GM10248 (cell line): Measurements from ENCODE around the gene CYTH4.
A peak's percentile ranks its signal among the peaks of the same experiment; 100 is the strongest.

ENCODE experiments used
- CTCF ChIA-PET: fragments of 300-600 bp; sonication (Branson Sonifier 250); formaldehyde crosslinking; extraction: SDS; loops from one replicate; lab custom pipeline; 2021; ENCODE audit warnings: antibody characterized with exemption; lab: Yijun Ruan, JAX
- POLR2A ChIA-PET: fragments of 350-650 bp; sonication (Branson Sonifier 250); formaldehyde crosslinking; extraction: SDS; loops from one replicate; lab custom pipeline; 2020; ENCODE audit warnings: antibody characterized with exemption; lab: Yijun Ruan, JAX
- DNase-seq: peaks from one replicate; pipeline ENCODE4 v3.0.0; 2012; ENCODE audit errors: extremely low spot score
- TF ChIP-seq, protein P1 (sequence below): IDR thresholded peaks from 2 replicates; pipeline ENCODE4 v1.5.1; 2012; ENCODE audit warnings: mild to moderate bottlenecking, low read depth; ENCODE audit errors: extremely low read depth, missing control alignments, control extremely low read depth

Gene CYTH4

DNA sequence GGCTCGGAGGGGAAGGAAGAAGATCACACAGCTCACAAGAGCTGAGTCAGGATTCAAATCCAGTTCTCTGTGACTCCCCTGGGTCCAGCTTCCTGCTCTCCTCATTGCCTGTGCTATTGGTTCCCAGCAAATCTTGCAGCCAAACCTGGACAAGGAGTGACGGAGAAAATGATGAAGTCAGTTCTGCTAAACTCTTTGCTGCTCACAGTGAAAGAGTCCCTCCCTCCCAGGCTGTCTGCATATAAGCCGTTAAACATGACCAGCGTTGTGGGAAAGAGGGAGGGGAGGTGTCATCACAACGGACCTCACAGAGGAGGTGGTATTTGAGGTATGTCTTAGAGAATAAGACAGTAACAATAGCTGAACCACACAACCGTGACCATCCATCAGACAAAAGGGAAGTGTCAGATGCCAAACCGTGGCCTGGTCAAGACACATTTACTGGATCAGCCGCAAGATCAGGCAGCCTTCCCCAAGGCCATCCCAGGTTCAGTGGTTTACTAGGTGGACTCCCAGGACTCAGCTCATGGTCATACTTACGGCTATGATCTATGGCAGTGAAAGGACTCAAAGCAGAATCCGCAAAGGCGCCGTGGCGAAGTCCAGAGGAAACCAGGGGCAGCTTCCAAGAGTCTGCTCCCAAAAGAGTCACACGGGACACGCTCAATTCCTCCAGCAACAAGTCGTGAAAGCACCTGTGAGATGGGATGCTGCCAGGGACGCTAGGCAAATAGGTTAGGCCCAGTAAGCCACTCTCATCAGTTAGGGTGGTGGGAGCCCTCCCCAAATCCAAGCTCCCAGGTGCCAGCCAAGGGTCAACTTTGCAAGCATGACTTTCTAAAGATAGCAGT lies 2.8 kb upstream of the CYTH4 start:
- TF ChIP-seq, protein P1, sequence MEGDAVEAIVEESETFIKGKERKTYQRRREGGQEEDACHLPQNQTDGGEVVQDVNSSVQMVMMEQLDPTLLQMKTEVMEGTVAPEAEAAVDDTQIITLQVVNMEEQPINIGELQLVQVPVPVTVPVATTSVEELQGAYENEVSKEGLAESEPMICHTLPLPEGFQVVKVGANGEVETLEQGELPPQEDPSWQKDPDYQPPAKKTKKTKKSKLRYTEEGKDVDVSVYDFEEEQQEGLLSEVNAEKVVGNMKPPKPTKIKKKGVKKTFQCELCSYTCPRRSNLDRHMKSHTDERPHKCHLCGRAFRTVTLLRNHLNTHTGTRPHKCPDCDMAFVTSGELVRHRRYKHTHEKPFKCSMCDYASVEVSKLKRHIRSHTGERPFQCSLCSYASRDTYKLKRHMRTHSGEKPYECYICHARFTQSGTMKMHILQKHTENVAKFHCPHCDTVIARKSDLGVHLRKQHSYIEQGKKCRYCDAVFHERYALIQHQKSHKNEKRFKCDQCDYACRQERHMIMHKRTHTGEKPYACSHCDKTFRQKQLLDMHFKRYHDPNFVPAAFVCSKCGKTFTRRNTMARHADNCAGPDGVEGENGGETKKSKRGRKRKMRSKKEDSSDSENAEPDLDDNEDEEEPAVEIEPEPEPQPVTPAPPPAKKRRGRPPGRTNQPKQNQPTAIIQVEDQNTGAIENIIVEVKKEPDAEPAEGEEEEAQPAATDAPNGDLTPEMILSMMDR, result no peak
- no peak for DNase-seq
- CTCF ChIA-PET, result interaction anchor here (1.0 to 2.4 kb wide), 6 partner anchors 12 to 288 kb away, joined by 3 to 9 read pairs (median 4); no protein-coding TSS in a partner anchor
- POLR2A ChIA-PET, result no interaction called here

- CTCF ChIA-PET, result interaction anchor here (1.3 to 1.4 kb wide), 2 partner anchors 14 to 50 kb away, joined by 3 to 8 read pairs; no protein-coding TSS in a partner anchor
- TF ChIP-seq, protein P1, result no peak
- no peak for DNase-seq
- POLR2A ChIA-PET, result interaction anchor here (1.2 kb wide), 1 partner anchor 15 kb away, joined by 3 read pairs; no protein-coding TSS in a partner anchor
These were observed 1.6 kb upstream of the CYTH4 start for GRCh38 chr22:37280718-37281117.

GRCh38 chr22:37281195-37281594 lies 1.1 kb upstream of the CYTH4 start:
- TF ChIP-seq, protein P1, result no peak
- POLR2A ChIA-PET, result interaction anchor here (1.2 kb wide), 1 partner anchor 15 kb away, joined by 3 read pairs; no protein-coding TSS in a partner anchor
- CTCF ChIA-PET, result interaction anchor here (0.7 to 1.6 kb wide), 6 partner anchors 9 to 50 kb away, joined by 3 to 8 read pairs (median 4); no protein-coding TSS in a partner anchor
- DNase-seq, result no peak

GRCh38 chr22:37281646-37282384 lies 493 bp upstream of the CYTH4 start:
- TF ChIP-seq, protein P1, result no peak
- CTCF ChIA-PET, result interaction anchor here (0.7 to 2.2 kb wide), 8 partner anchors 10 to 49 kb away, joined by 3 to 9 read pairs (median 4); no protein-coding TSS in a partner anchor
- POLR2A ChIA-PET, result interaction anchor here (1.2 kb wide), 1 partner anchor 14 kb away, joined by 3 read pairs; no protein-coding TSS in a partner anchor
- no peak for DNase-seq

- POLR2A ChIA-PET, result no interaction called here
- peak; percentile 59 for DNase-seq
- TF ChIP-seq, protein P1, result peak; percentile 1
- CTCF ChIA-PET, result interaction anchor here (1.3 to 2.2 kb wide), 6 partner anchors 12 to 161 kb away, joined by 3 to 9 read pairs (median 4); no protein-coding TSS in a partner anchor
These were observed 1.2 kb downstream of the CYTH4 start for GRCh38 chr22:37283393-37283937.
